Smooth muscle cell (in vitro differentiated cells): Measurements from ENCODE around the gene ZNF697. TPM values are rescaled to one million over a fixed set of nuclear protein-coding genes. Genes with fewer than 3 reads are reported as not detected.

ENCODE experiments used
- DNase-seq: peaks from one replicate; lab custom pipeline; 2025; ENCODE audit not compliant: unreplicated experiment; lab: John Stamatoyannopoulos, UW
- H2AFZ ChIP-seq: fragments of 200-600 bp; sonication (generic); 2 replicates; pipeline ENCODE4 v1.6.0; 2016; ENCODE audit warnings: antibody characterized with exemption, low read depth, mild to moderate bottlenecking
- H3F3A ChIP-seq: fragments of 200-600 bp; sonication (generic); 2 replicates; pipeline ENCODE4 v1.6.0; 2017; ENCODE audit warnings: antibody characterized with exemption, low read depth
- H3K27ac ChIP-seq: fragments of 200-600 bp; sonication (generic); 2 replicates; pipeline ENCODE4 v1.5.1; 2016; ENCODE audit warnings: low read depth, mild to moderate bottlenecking
- H3K27me3 ChIP-seq: fragments of 200-600 bp; sonication (generic); 2 replicates; pipeline ENCODE4 v1.6.1; 2016; ENCODE audit warnings: low read depth, mild to moderate bottlenecking
- H3K36me3 ChIP-seq: fragments of 200-600 bp; sonication (generic); 2 replicates; pipeline ENCODE4 v1.5.1; 2016; ENCODE audit warnings: low read depth
- H3K4me1 ChIP-seq: fragments of 200-600 bp; sonication (generic); 2 replicates; pipeline ENCODE4 v1.5.1; 2016; ENCODE audit warnings: low read depth
- H3K4me2 ChIP-seq: fragments of 200-600 bp; sonication (generic); 2 replicates; pipeline ENCODE4 v1.6.0; 2016; ENCODE audit warnings: mild to moderate bottlenecking
- H3K4me3 ChIP-seq: fragments of 200-600 bp; sonication (generic); 2 replicates; pipeline ENCODE4 v1.5.1; 2016; ENCODE audit warnings: mild to moderate bottlenecking
- H3K79me2 ChIP-seq: fragments of 200-600 bp; sonication (generic); 2 replicates; pipeline ENCODE4 v1.6.0; 2016; ENCODE audit warnings: low read depth, mild to moderate bottlenecking
- H3K9ac ChIP-seq: fragments of 200-600 bp; sonication (generic); 2 replicates; pipeline ENCODE4 v1.6.0; 2016; ENCODE audit warnings: low read depth
- H3K9me3 ChIP-seq: fragments of 200-600 bp; sonication (generic); replicated peaks from 2 replicates; pipeline ENCODE4 v1.5.1; 2016; ENCODE audit warnings: low read depth
- H4K20me1 ChIP-seq: fragments of 200-600 bp; sonication (generic); 2 replicates; pipeline ENCODE4 v1.6.0; 2016; ENCODE audit warnings: low read depth
- WGBS: methylation state at CpG from one replicate; pipeline ENCODE4 v1.1.7; 2016; ENCODE audit warnings: low lambda C conversion rate; 5-methylcytosine and 5-hydroxymethylcytosine counted together
- polyA plus RNA-seq: library from polyadenylated mRNA; unstranded; fragments of >200 nt; fragmentation: Nextera tagmentation; extraction: Ambion mirVana; gene quantifications from 2 replicates; pipeline ENCODE4 v1.2.1, GENCODE V29; 2016
- total RNA-seq: library from RNA; depleted of rRNA; stranded (reverse); fragments of >200 nt; gene quantifications from 2 replicates; pipeline ENCODE4 v1.2.3, GENCODE V29; 2014
- TF ChIP-seq, protein P1 (sequence below): fragments of 200-600 bp; sonication (generic); IDR thresholded peaks from 2 replicates; pipeline ENCODE4 v1.5.1; 2017; ENCODE audit warnings: borderline replicate concordance, mild to moderate bottlenecking, antibody characterized with exemption; ENCODE audit not compliant: insufficient read depth, poor library complexity, severe bottlenecking

Gene ZNF697
- total and polyA plus RNA-seq, 2 experiments from 2014 or later = 2.2 to 18.5 TPM

DNA sequence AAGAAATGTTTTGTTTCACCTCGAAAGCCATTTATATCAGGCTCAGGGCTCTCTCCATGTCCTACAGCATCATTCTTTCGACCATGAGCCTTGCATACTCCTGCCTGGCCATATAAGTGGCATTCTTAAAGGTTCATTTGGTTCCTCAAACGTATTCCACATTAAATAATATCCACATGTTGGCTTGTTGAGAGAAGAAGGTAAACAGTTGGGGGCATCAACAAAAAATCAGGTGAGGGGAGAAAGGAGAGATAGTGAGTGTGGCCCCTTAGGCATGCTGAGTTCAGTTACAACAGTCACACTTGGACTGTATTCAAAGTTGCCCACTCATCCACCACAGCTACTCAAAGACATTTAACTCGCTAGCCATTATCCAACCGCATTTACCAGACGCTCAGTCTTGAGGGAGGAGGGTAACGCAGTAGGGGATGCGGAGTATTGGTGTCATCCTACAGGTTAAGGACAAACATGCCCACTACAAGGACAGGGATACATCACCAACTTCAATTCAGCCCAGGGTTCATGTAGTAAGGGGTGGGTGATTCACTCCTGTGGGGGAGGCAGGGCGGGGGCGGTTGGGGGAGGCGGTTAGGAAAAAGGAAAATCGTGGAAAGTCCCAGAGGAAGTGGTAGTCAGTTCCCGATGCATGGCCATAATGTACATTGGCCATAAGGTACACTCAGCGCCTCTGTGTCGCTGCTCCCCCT lies 1.4 kb downstream of the ZNF697 start:
- H3K36me3 ChIP-seq = no peaks in the 10 kb centered on the region
- peaks cover 50% of the 10 kb centered on the region for H3K79me2 ChIP-seq
- H3F3A ChIP-seq = peaks cover 4% of the 10 kb centered on the region
- DNase-seq = peak; percentile 37
- peak overlapping the region; percentile 94 for H3K4me3 ChIP-seq
- H4K20me1 ChIP-seq = peaks cover 39% of the 10 kb centered on the region
- peaks cover 17% of the 10 kb centered on the region for H3K4me1 ChIP-seq
- H2AFZ ChIP-seq = no peak overlapping the region
- H3K4me2 ChIP-seq = peak overlapping the region; percentile 92
- 6% methylated on average over 15 of the region's 15 CpGs for WGBS
- peak overlapping the region; percentile 100 for H3K27ac ChIP-seq
- TF ChIP-seq, protein P1, sequence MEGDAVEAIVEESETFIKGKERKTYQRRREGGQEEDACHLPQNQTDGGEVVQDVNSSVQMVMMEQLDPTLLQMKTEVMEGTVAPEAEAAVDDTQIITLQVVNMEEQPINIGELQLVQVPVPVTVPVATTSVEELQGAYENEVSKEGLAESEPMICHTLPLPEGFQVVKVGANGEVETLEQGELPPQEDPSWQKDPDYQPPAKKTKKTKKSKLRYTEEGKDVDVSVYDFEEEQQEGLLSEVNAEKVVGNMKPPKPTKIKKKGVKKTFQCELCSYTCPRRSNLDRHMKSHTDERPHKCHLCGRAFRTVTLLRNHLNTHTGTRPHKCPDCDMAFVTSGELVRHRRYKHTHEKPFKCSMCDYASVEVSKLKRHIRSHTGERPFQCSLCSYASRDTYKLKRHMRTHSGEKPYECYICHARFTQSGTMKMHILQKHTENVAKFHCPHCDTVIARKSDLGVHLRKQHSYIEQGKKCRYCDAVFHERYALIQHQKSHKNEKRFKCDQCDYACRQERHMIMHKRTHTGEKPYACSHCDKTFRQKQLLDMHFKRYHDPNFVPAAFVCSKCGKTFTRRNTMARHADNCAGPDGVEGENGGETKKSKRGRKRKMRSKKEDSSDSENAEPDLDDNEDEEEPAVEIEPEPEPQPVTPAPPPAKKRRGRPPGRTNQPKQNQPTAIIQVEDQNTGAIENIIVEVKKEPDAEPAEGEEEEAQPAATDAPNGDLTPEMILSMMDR = no peak
- peak overlapping the region; percentile 98 for H3K9ac ChIP-seq
- H3K9me3 ChIP-seq = no peaks in the 10 kb centered on the region
- no peaks in the 10 kb centered on the region for H3K27me3 ChIP-seq

GRCh38 chr1:119639109-119639508 lies 9.0 kb downstream of the ZNF697 start:
- Histone ChIP-seq H3K4me1 (peaks cover 4% of the 10 kb centered on the region), H2AFZ (no peak overlapping the region), H3K9ac (no peak overlapping the region), H3K4me3 (no peak overlapping the region), H3K27me3 (no peaks in the 10 kb centered on the region), H3K79me2 (peaks cover 100% of the 10 kb centered on the region), H3F3A (peaks cover 8% of the 10 kb centered on the region), H3K27ac (no peak overlapping the region), H3K36me3 (no peaks in the 10 kb centered on the region), H4K20me1 (peaks cover 100% of the 10 kb centered on the region), H3K4me2 (no peak overlapping the region), H3K9me3 (no peaks in the 10 kb centered on the region)
- TF ChIP-seq, protein P1 = no peak
- no peak for DNase-seq
- 94% methylated on average over 1 of the region's 1 CpG for WGBS

- Histone ChIP-seq H3K9ac (no peak overlapping the region), H3K27ac (peak overlapping the region; percentile 42), H3K4me3 (no peak overlapping the region), H3K79me2 (peaks cover 100% of the 10 kb centered on the region), H3K27me3 (no peaks in the 10 kb centered on the region), H3F3A (peaks cover 9% of the 10 kb centered on the region), H4K20me1 (peaks cover 100% of the 10 kb centered on the region), H3K4me1 (peaks cover 4% of the 10 kb centered on the region), H3K4me2 (peak overlapping the region; percentile 37), H2AFZ (no peak overlapping the region), H3K36me3 (no peaks in the 10 kb centered on the region), H3K9me3 (no peaks in the 10 kb centered on the region)
- TF ChIP-seq, protein P1 = no peak
- 34% methylated on average over 1 of the region's 1 CpG for WGBS
- DNase-seq = no peak
Measured at GRCh38 chr1:119637710-119638109, 10.4 kb downstream of the ZNF697 start.
